ENCODE results near the gene ZBP1.

ZBP1 gene

GRCh38 chr20:57562541-57563465 lies 57.4 kb downstream of the ZBP1 start:
- H3K27ac ChIP-seq (ENCODE audit: low read depth in 2 of 2, low read length in 2 of 2), result peak overlapping the region; percentile 93 to 95
- H3K4me1 ChIP-seq (ENCODE audit: control insufficient read depth in 2 of 2, insufficient read depth in 2 of 2, low read length in 2 of 2), result peaks cover 36 to 80% of the 10 kb centered on the region in 2 donors
- no peaks in the 10 kb centered on the region for H3K9me3 ChIP-seq (ENCODE audit: control insufficient read depth in 2 of 2, low read length in 2 of 2)
- peak overlapping the region; percentile 41 to 85 for H3K9ac ChIP-seq (ENCODE audit: low read depth in 1 of 2, low read length in 2 of 2)
- H3K27me3 ChIP-seq (ENCODE audit: control insufficient read depth in 2 of 2, insufficient read depth in 2 of 2, low read length in 2 of 2), result no peaks in the 10 kb centered on the region
- peak overlapping the region; percentile 77 to 81 for H3K4me3 ChIP-seq (ENCODE audit: low read length in 2 of 2)
- peaks cover 36 to 43% of the 10 kb centered on the region in 2 donors for H3K36me3 ChIP-seq (ENCODE audit: control insufficient read depth in 2 of 2, insufficient read depth in 2 of 2, low read length in 2 of 2)

GRCh38 chr20:57561356-57562279 lies 58.6 kb downstream of the ZBP1 start:
- peaks cover 0 to 4% of the 10 kb centered on the region in 2 donors for H3K27me3 ChIP-seq (ENCODE audit: control insufficient read depth in 2 of 2, insufficient read depth in 2 of 2, low read length in 2 of 2)
- H3K4me3 ChIP-seq (ENCODE audit: low read length in 2 of 2), result peak overlapping the region; percentile 77 to 81
- peak overlapping the region; percentile 54 to 85 for H3K9ac ChIP-seq (ENCODE audit: low read depth in 1 of 2, low read length in 2 of 2)
- H3K27ac ChIP-seq (ENCODE audit: low read depth in 2 of 2, low read length in 2 of 2), result peak overlapping the region; percentile 93 to 95
- H3K4me1 ChIP-seq (ENCODE audit: control insufficient read depth in 2 of 2, insufficient read depth in 2 of 2, low read length in 2 of 2), result peaks cover 28 to 70% of the 10 kb centered on the region in 2 donors
- H3K36me3 ChIP-seq (ENCODE audit: control insufficient read depth in 2 of 2, insufficient read depth in 2 of 2, low read length in 2 of 2), result peaks cover 36 to 43% of the 10 kb centered on the region in 2 donors
- no peaks in the 10 kb centered on the region for H3K9me3 ChIP-seq (ENCODE audit: control insufficient read depth in 2 of 2, low read length in 2 of 2)

GRCh38 chr20:57560554-57561355 lies 59.5 kb downstream of the ZBP1 start, which contains the start of gene PCK1:
Gene PCK1, plus strand, starts transcription at chr20:57561110. Its CDS starts 302 bp downstream, at chr20:57561412.
- H3K9me3 ChIP-seq (ENCODE audit: control insufficient read depth in 2 of 2, low read length in 2 of 2), result no peaks in the 10 kb centered on the region
- H3K27me3 ChIP-seq (ENCODE audit: control insufficient read depth in 2 of 2, insufficient read depth in 2 of 2, low read length in 2 of 2), result peaks cover 0 to 4% of the 10 kb centered on the region in 2 donors
- peak within 1 kb of the TSS; percentile 77 to 81 for H3K4me3 ChIP-seq (ENCODE audit: low read length in 2 of 2)
- peak within 1 kb of the TSS; percentile 54 to 85 for H3K9ac ChIP-seq (ENCODE audit: low read depth in 1 of 2, low read length in 2 of 2)
- peaks cover 28 to 64% of the 10 kb centered on the region in 2 donors for H3K4me1 ChIP-seq (ENCODE audit: control insufficient read depth in 2 of 2, insufficient read depth in 2 of 2, low read length in 2 of 2)
- peaks cover 36 to 38% of the 10 kb centered on the region in 2 donors for H3K36me3 ChIP-seq (ENCODE audit: control insufficient read depth in 2 of 2, insufficient read depth in 2 of 2, low read length in 2 of 2)
- H3K27ac ChIP-seq (ENCODE audit: low read depth in 2 of 2, low read length in 2 of 2), result peak within 1 kb of the TSS; percentile 93 to 95

GRCh38 chr20:57559658-57560553 lies 60.3 kb downstream of the ZBP1 start:
- H3K9me3 ChIP-seq (ENCODE audit: control insufficient read depth in 2 of 2, low read length in 2 of 2), result no peaks in the 10 kb centered on the region
- H3K4me3 ChIP-seq (ENCODE audit: low read length in 2 of 2), result peak overlapping the region; percentile 46 to 52
- H3K27me3 ChIP-seq (ENCODE audit: control insufficient read depth in 2 of 2, insufficient read depth in 2 of 2, low read length in 2 of 2), result peaks cover 0 to 4% of the 10 kb centered on the region in 2 donors
- H3K4me1 ChIP-seq (ENCODE audit: control insufficient read depth in 2 of 2, insufficient read depth in 2 of 2, low read length in 2 of 2), result peaks cover 26 to 56% of the 10 kb centered on the region in 2 donors
- peaks cover 30% of the 10 kb centered on the region in 2 donors for H3K36me3 ChIP-seq (ENCODE audit: control insufficient read depth in 2 of 2, insufficient read depth in 2 of 2, low read length in 2 of 2)
- peak overlapping the region; percentile 93 to 95 for H3K27ac ChIP-seq (ENCODE audit: low read depth in 2 of 2, low read length in 2 of 2)
- peak overlapping the region in 1 of 2 donors; percentile 48 for H3K9ac ChIP-seq (ENCODE audit: low read depth in 1 of 2, low read length in 2 of 2)

- no peaks in the 10 kb centered on the region for H3K9me3 ChIP-seq (ENCODE audit: control insufficient read depth in 2 of 2, low read length in 2 of 2)
- H3K36me3 ChIP-seq (ENCODE audit: control insufficient read depth in 2 of 2, insufficient read depth in 2 of 2, low read length in 2 of 2), result peaks cover 23 to 25% of the 10 kb centered on the region in 2 donors
- peaks cover 0 to 4% of the 10 kb centered on the region in 2 donors for H3K27me3 ChIP-seq (ENCODE audit: control insufficient read depth in 2 of 2, insufficient read depth in 2 of 2, low read length in 2 of 2)
- peak overlapping the region in 1 of 2 donors; percentile 48 for H3K9ac ChIP-seq (ENCODE audit: low read depth in 1 of 2, low read length in 2 of 2)
- H3K27ac ChIP-seq (ENCODE audit: low read depth in 2 of 2, low read length in 2 of 2), result peak overlapping the region; percentile 93 to 95
- peaks cover 24 to 50% of the 10 kb centered on the region in 2 donors for H3K4me1 ChIP-seq (ENCODE audit: control insufficient read depth in 2 of 2, insufficient read depth in 2 of 2, low read length in 2 of 2)
- no peak overlapping the region for H3K4me3 ChIP-seq (ENCODE audit: low read length in 2 of 2)
These were observed 61.0 kb downstream of the ZBP1 start for GRCh38 chr20:57559289-57559634.

GRCh38 chr20:57558614-57559288 lies 61.5 kb downstream of the ZBP1 start:
- H3K9me3 ChIP-seq (ENCODE audit: control insufficient read depth in 2 of 2, low read length in 2 of 2), result no peaks in the 10 kb centered on the region
- H3K9ac ChIP-seq (ENCODE audit: low read depth in 1 of 2, low read length in 2 of 2), result peak overlapping the region in 1 of 2 donors; percentile 48
- H3K27me3 ChIP-seq (ENCODE audit: control insufficient read depth in 2 of 2, insufficient read depth in 2 of 2, low read length in 2 of 2), result peaks cover 0 to 4% of the 10 kb centered on the region in 2 donors
- H3K4me3 ChIP-seq (ENCODE audit: low read length in 2 of 2), result no peak overlapping the region
- peaks cover 21 to 45% of the 10 kb centered on the region in 2 donors for H3K4me1 ChIP-seq (ENCODE audit: control insufficient read depth in 2 of 2, insufficient read depth in 2 of 2, low read length in 2 of 2)
- peak overlapping the region; percentile 93 to 95 for H3K27ac ChIP-seq (ENCODE audit: low read depth in 2 of 2, low read length in 2 of 2)
- peaks cover 18 to 20% of the 10 kb centered on the region in 2 donors for H3K36me3 ChIP-seq (ENCODE audit: control insufficient read depth in 2 of 2, insufficient read depth in 2 of 2, low read length in 2 of 2)

- H3K4me3 ChIP-seq (ENCODE audit: low read length in 2 of 2), result no peak overlapping the region
- peaks cover 21 to 39% of the 10 kb centered on the region in 2 donors for H3K4me1 ChIP-seq (ENCODE audit: control insufficient read depth in 2 of 2, insufficient read depth in 2 of 2, low read length in 2 of 2)
- no peaks in the 10 kb centered on the region for H3K9me3 ChIP-seq (ENCODE audit: control insufficient read depth in 2 of 2, low read length in 2 of 2)
- peak overlapping the region in 1 of 2 donors; percentile 48 for H3K9ac ChIP-seq (ENCODE audit: low read depth in 1 of 2, low read length in 2 of 2)
- peaks cover 0 to 4% of the 10 kb centered on the region in 2 donors for H3K27me3 ChIP-seq (ENCODE audit: control insufficient read depth in 2 of 2, insufficient read depth in 2 of 2, low read length in 2 of 2)
- peak overlapping the region; percentile 93 to 95 for H3K27ac ChIP-seq (ENCODE audit: low read depth in 2 of 2, low read length in 2 of 2)
- H3K36me3 ChIP-seq (ENCODE audit: control insufficient read depth in 2 of 2, insufficient read depth in 2 of 2, low read length in 2 of 2), result peaks cover 11 to 13% of the 10 kb centered on the region in 2 donors
These were observed 62.2 kb downstream of the ZBP1 start for GRCh38 chr20:57557926-57558613.

- H3K4me1 ChIP-seq (ENCODE audit: control insufficient read depth in 2 of 2, insufficient read depth in 2 of 2, low read length in 2 of 2), result peaks cover 15 to 30% of the 10 kb centered on the region in 2 donors
- peaks cover 0 to 4% of the 10 kb centered on the region in 2 donors for H3K27me3 ChIP-seq (ENCODE audit: control insufficient read depth in 2 of 2, insufficient read depth in 2 of 2, low read length in 2 of 2)
- no peak overlapping the region for H3K9ac ChIP-seq (ENCODE audit: low read depth in 1 of 2, low read length in 2 of 2)
- H3K27ac ChIP-seq (ENCODE audit: low read depth in 2 of 2, low read length in 2 of 2), result no peak overlapping the region
- no peak overlapping the region for H3K4me3 ChIP-seq (ENCODE audit: low read length in 2 of 2)
- H3K36me3 ChIP-seq (ENCODE audit: control insufficient read depth in 2 of 2, insufficient read depth in 2 of 2, low read length in 2 of 2), result peaks cover 2 to 3% of the 10 kb centered on the region in 2 donors
- no peaks in the 10 kb centered on the region for H3K9me3 ChIP-seq (ENCODE audit: control insufficient read depth in 2 of 2, low read length in 2 of 2)
These were observed 63.3 kb downstream of the ZBP1 start for GRCh38 chr20:57556980-57557274.
